Measurements from ENCODE around the gene NAXE. TPM values are rescaled to one million over a fixed set of nuclear protein-coding genes. Genes with fewer than 3 reads are reported as not detected.
"Not testable (repeated sequence)": the region's sequence is repeated elsewhere in the genome, so short reads cannot be mapped to it uniquely, and the experiment has no call there.

NAXE gene
- total and polyA plus RNA-seq, 2 donors: 40.2 to 64.4 TPM

DNA sequence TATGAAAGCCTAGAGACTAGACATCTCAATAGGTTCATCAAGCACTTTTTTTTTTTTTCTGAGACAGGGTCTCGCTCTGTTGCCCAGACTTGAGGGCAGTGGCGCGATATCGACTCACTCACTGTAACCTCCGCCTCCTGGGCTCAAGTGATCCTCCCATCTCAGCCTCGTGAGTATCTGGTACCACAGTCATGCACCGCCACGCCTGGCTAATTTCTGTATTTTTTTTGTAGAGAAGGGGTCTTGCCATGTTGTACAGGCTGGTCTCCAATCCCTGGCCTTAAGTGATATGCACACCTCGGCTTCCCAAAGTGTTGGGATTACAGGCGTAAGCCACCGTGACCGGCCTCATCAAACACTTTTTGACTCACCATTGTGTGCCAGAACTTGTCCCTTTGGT, 10.3 kb downstream of the NAXE start:
- Histone ChIP-seq H3K4me3 (ENCODE audit: low read length in 2 of 2) (peak overlapping the region; percentile 86 to 92), H3K9me3 (ENCODE audit: control insufficient read depth in 2 of 2, insufficient read depth in 1 of 2, low read length in 1 of 2) (no peaks in the 10 kb centered on the region), H3K4me1 (ENCODE audit: control insufficient read depth in 2 of 2, insufficient read depth in 2 of 2, low read length in 2 of 2) (peaks cover 7 to 26% of the 10 kb centered on the region in 2 donors), H3K36me3 (ENCODE audit: control insufficient read depth in 2 of 2, insufficient read depth in 2 of 2, low read length in 1 of 2) (peaks cover 13 to 21% of the 10 kb centered on the region in 2 donors), H3K27me3 (ENCODE audit: control insufficient read depth in 2 of 2, insufficient read depth in 1 of 2, low read length in 1 of 2) (no peaks in the 10 kb centered on the region), H3K27ac (ENCODE audit: low read depth in 1 of 2, low read length in 1 of 2) (peak overlapping the region in 1 of 2 donors; percentile 59)
- WGBS: 82% methylated on average over 12 of the region's 12 CpGs
- no peak for DNase-seq (ENCODE audit: low read depth in 6 of 9, low spot score in 9 of 9)

- Histone ChIP-seq H3K27ac (ENCODE audit: low read depth in 1 of 2, low read length in 1 of 2) (no peak overlapping the region), H3K4me1 (ENCODE audit: control insufficient read depth in 2 of 2, insufficient read depth in 2 of 2, low read length in 2 of 2) (peaks cover 7 to 26% of the 10 kb centered on the region in 2 donors), H3K36me3 (ENCODE audit: control insufficient read depth in 2 of 2, insufficient read depth in 2 of 2, low read length in 1 of 2) (peaks cover 6 to 14% of the 10 kb centered on the region in 2 donors), H3K4me3 (ENCODE audit: low read length in 2 of 2) (no peak overlapping the region), H3K9me3 (ENCODE audit: control insufficient read depth in 2 of 2, insufficient read depth in 1 of 2, low read length in 1 of 2) (no peaks in the 10 kb centered on the region), H3K27me3 (ENCODE audit: control insufficient read depth in 2 of 2, insufficient read depth in 1 of 2, low read length in 1 of 2) (no peaks in the 10 kb centered on the region)
- 54% methylated on average over 10 of the region's 10 CpGs for WGBS
- peak in 1 of 9 donors; percentile 56 for DNase-seq (ENCODE audit: low read depth in 6 of 9, low spot score in 9 of 9)
Observed at GRCh38 chr1:156602557-156602993, 11.0 kb downstream of the NAXE start.

- not testable (repeated sequence) for H3K27ac ChIP-seq (ENCODE audit: low read depth in 1 of 2, low read length in 1 of 2); H3K4me1 ChIP-seq (ENCODE audit: control insufficient read depth in 2 of 2, insufficient read depth in 2 of 2, low read length in 2 of 2); H3K4me3 ChIP-seq (ENCODE audit: low read length in 2 of 2); H3K36me3 ChIP-seq (ENCODE audit: control insufficient read depth in 2 of 2, insufficient read depth in 2 of 2, low read length in 1 of 2); DNase-seq (ENCODE audit: low read depth in 6 of 9, low spot score in 9 of 9); H3K9me3 ChIP-seq (ENCODE audit: control insufficient read depth in 2 of 2, insufficient read depth in 1 of 2, low read length in 1 of 2)
- 95% methylated on average over 4 of the region's 4 CpGs for WGBS
- H3K27me3 ChIP-seq (ENCODE audit: control insufficient read depth in 2 of 2, insufficient read depth in 1 of 2, low read length in 1 of 2): peaks cover 0 to 16% of the 10 kb centered on the region in 2 donors
Observed at GRCh38 chr1:156607344-156607743, 15.8 kb downstream of the NAXE start.

GRCh38 chr1:156608036-156608674, 16.6 kb downstream of the NAXE start:
- H3K4me3 ChIP-seq (ENCODE audit: low read length in 2 of 2): no peak overlapping the region
- peaks cover 0 to 22% of the 10 kb centered on the region in 2 donors for H3K27me3 ChIP-seq (ENCODE audit: control insufficient read depth in 2 of 2, insufficient read depth in 1 of 2, low read length in 1 of 2)
- no peaks in the 10 kb centered on the region for H3K36me3 ChIP-seq (ENCODE audit: control insufficient read depth in 2 of 2, insufficient read depth in 2 of 2, low read length in 1 of 2)
- DNase-seq (ENCODE audit: low read depth in 6 of 9, low spot score in 9 of 9): peak in 7 of 9 donors; percentile 62 to 87 (median 72)
- H3K27ac ChIP-seq (ENCODE audit: low read depth in 1 of 2, low read length in 1 of 2): no peak overlapping the region
- 34% methylated on average over 7 of the region's 7 CpGs for WGBS
- H3K9me3 ChIP-seq (ENCODE audit: control insufficient read depth in 2 of 2, insufficient read depth in 1 of 2, low read length in 1 of 2): no peaks in the 10 kb centered on the region
- peaks cover 0 to 4% of the 10 kb centered on the region in 2 donors for H3K4me1 ChIP-seq (ENCODE audit: control insufficient read depth in 2 of 2, insufficient read depth in 2 of 2, low read length in 2 of 2)

GRCh38 chr1:156608981-156609380, 17.4 kb downstream of the NAXE start:
- peaks cover 0 to 27% of the 10 kb centered on the region in 2 donors for H3K27me3 ChIP-seq (ENCODE audit: control insufficient read depth in 2 of 2, insufficient read depth in 1 of 2, low read length in 1 of 2)
- no peaks in the 10 kb centered on the region for H3K9me3 ChIP-seq (ENCODE audit: control insufficient read depth in 2 of 2, insufficient read depth in 1 of 2, low read length in 1 of 2)
- peaks cover 0 to 4% of the 10 kb centered on the region in 2 donors for H3K4me1 ChIP-seq (ENCODE audit: control insufficient read depth in 2 of 2, insufficient read depth in 2 of 2, low read length in 2 of 2)
- H3K36me3 ChIP-seq (ENCODE audit: control insufficient read depth in 2 of 2, insufficient read depth in 2 of 2, low read length in 1 of 2): no peaks in the 10 kb centered on the region
- DNase-seq (ENCODE audit: low read depth in 6 of 9, low spot score in 9 of 9): peak in 3 of 9 donors; percentile 62 to 77 (median 73)
- 42% methylated on average over 6 of the region's 6 CpGs for WGBS
- H3K4me3 ChIP-seq (ENCODE audit: low read length in 2 of 2): no peak overlapping the region
- H3K27ac ChIP-seq (ENCODE audit: low read depth in 1 of 2, low read length in 1 of 2): no peak overlapping the region

DNA sequence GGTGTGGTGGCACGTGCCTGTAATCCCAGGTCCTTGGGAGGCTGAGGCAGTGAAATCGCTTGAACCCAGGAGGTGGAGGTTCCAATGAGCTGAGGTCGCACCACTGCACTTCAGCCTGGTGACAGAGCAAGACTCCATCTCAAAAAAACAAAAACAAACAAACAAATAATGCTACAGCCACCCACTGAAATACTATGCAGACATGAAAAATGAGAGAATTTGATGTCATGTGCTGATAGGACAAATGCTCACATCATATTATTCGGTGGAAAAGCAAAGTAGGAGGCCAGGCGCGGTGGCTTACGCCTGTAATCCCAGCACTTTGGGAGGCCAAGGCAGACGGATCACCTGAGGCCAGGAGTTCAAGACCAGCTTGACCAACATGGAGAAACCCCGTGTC, 18.5 kb downstream of the NAXE start:
- H3K9me3 ChIP-seq (ENCODE audit: control insufficient read depth in 2 of 2, insufficient read depth in 1 of 2, low read length in 1 of 2); DNase-seq (ENCODE audit: low read depth in 6 of 9, low spot score in 9 of 9); H3K36me3 ChIP-seq (ENCODE audit: control insufficient read depth in 2 of 2, insufficient read depth in 2 of 2, low read length in 1 of 2); H3K4me3 ChIP-seq (ENCODE audit: low read length in 2 of 2); H3K4me1 ChIP-seq (ENCODE audit: control insufficient read depth in 2 of 2, insufficient read depth in 2 of 2, low read length in 2 of 2); H3K27ac ChIP-seq (ENCODE audit: low read depth in 1 of 2, low read length in 1 of 2): not testable (repeated sequence)
- WGBS: 97% methylated on average over 9 of the region's 9 CpGs
- peaks cover 0 to 33% of the 10 kb centered on the region in 2 donors for H3K27me3 ChIP-seq (ENCODE audit: control insufficient read depth in 2 of 2, insufficient read depth in 1 of 2, low read length in 1 of 2)

- H3K27ac ChIP-seq (ENCODE audit: low read depth in 1 of 2, low read length in 1 of 2): no peak overlapping the region
- peaks cover 0 to 58% of the 10 kb centered on the region in 2 donors for H3K27me3 ChIP-seq (ENCODE audit: control insufficient read depth in 2 of 2, insufficient read depth in 1 of 2, low read length in 1 of 2)
- no peaks in the 10 kb centered on the region for H3K9me3 ChIP-seq (ENCODE audit: control insufficient read depth in 2 of 2, insufficient read depth in 1 of 2, low read length in 1 of 2)
- peaks cover 0 to 4% of the 10 kb centered on the region in 2 donors for H3K4me1 ChIP-seq (ENCODE audit: control insufficient read depth in 2 of 2, insufficient read depth in 2 of 2, low read length in 2 of 2)
- no peak for DNase-seq (ENCODE audit: low read depth in 6 of 9, low spot score in 9 of 9)
- 51% methylated on average over 3 of the region's 3 CpGs for WGBS
- H3K4me3 ChIP-seq (ENCODE audit: low read length in 2 of 2): no peak overlapping the region
- H3K36me3 ChIP-seq (ENCODE audit: control insufficient read depth in 2 of 2, insufficient read depth in 2 of 2, low read length in 1 of 2): no peaks in the 10 kb centered on the region
Observed at GRCh38 chr1:156612666-156613065, 21.1 kb downstream of the NAXE start.

DNA sequence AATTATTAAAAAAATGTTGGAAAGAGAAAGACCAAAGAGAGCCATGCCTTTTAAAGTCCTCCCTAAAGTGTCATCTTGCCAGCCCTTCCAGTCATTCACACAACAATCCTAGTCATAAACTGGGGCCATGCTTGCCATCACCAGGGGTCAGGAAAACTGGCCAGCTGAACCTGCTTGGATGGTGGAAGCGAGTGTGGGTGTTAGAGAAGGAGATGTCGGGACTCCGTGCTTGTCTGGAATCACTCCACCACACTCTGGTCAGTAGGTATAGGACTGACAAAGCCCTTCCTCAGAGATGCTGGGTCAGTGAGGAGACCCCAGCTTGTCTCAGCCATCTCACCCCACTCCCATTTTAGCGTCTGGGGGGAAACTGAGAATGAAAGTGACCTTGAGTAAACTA, 24.4 kb downstream of the NAXE start:
- WGBS: 65% methylated on average over 4 of the region's 4 CpGs
- DNase-seq (ENCODE audit: low read depth in 6 of 9, low spot score in 9 of 9): no peak
- Histone ChIP-seq H3K27me3 (ENCODE audit: control insufficient read depth in 2 of 2, insufficient read depth in 1 of 2, low read length in 1 of 2) (peaks cover 9 to 80% of the 10 kb centered on the region in 2 donors), H3K9me3 (ENCODE audit: control insufficient read depth in 2 of 2, insufficient read depth in 1 of 2, low read length in 1 of 2) (no peaks in the 10 kb centered on the region), H3K4me3 (ENCODE audit: low read length in 2 of 2) (no peak overlapping the region), H3K27ac (ENCODE audit: low read depth in 1 of 2, low read length in 1 of 2) (no peak overlapping the region), H3K36me3 (ENCODE audit: control insufficient read depth in 2 of 2, insufficient read depth in 2 of 2, low read length in 1 of 2) (no peaks in the 10 kb centered on the region), H3K4me1 (ENCODE audit: control insufficient read depth in 2 of 2, insufficient read depth in 2 of 2, low read length in 2 of 2) (no peaks in the 10 kb centered on the region)

GRCh38 chr1:156616463-156616862, 24.9 kb downstream of the NAXE start:
- Histone ChIP-seq H3K27me3 (ENCODE audit: control insufficient read depth in 2 of 2, insufficient read depth in 1 of 2, low read length in 1 of 2) (peaks cover 12 to 81% of the 10 kb centered on the region in 2 donors), H3K27ac (ENCODE audit: low read depth in 1 of 2, low read length in 1 of 2) (no peak overlapping the region), H3K4me1 (ENCODE audit: control insufficient read depth in 2 of 2, insufficient read depth in 2 of 2, low read length in 2 of 2) (no peaks in the 10 kb centered on the region)

More at GRCh38 chr1:156616463-156616862, 24.9 kb downstream of the NAXE start:
- Histone ChIP-seq H3K36me3 (ENCODE audit: control insufficient read depth in 2 of 2, insufficient read depth in 2 of 2, low read length in 1 of 2) (no peaks in the 10 kb centered on the region), H3K4me3 (ENCODE audit: low read length in 2 of 2) (no peak overlapping the region), H3K9me3 (ENCODE audit: control insufficient read depth in 2 of 2, insufficient read depth in 1 of 2, low read length in 1 of 2) (no peaks in the 10 kb centered on the region)
- DNase-seq (ENCODE audit: low read depth in 6 of 9, low spot score in 9 of 9): no peak
- WGBS: 34% methylated on average over 5 of the region's 5 CpGs
